HG03159 (cell line): Measurements from ENCODE around the gene COG1.
"Not testable (repeated sequence)": the region's sequence is repeated elsewhere in the genome, so short reads cannot be mapped to it uniquely, and the experiment has no call there.

Source experiments
- ATAC-seq: cut with Tn5 transposase; IDR thresholded peaks from one replicate; pipeline ENCODE4 v1.9.1; 2021; ENCODE audit warnings: mild to moderate bottlenecking, moderate library complexity; ENCODE audit not compliant: unreplicated experiment

Gene COG1, protein sequence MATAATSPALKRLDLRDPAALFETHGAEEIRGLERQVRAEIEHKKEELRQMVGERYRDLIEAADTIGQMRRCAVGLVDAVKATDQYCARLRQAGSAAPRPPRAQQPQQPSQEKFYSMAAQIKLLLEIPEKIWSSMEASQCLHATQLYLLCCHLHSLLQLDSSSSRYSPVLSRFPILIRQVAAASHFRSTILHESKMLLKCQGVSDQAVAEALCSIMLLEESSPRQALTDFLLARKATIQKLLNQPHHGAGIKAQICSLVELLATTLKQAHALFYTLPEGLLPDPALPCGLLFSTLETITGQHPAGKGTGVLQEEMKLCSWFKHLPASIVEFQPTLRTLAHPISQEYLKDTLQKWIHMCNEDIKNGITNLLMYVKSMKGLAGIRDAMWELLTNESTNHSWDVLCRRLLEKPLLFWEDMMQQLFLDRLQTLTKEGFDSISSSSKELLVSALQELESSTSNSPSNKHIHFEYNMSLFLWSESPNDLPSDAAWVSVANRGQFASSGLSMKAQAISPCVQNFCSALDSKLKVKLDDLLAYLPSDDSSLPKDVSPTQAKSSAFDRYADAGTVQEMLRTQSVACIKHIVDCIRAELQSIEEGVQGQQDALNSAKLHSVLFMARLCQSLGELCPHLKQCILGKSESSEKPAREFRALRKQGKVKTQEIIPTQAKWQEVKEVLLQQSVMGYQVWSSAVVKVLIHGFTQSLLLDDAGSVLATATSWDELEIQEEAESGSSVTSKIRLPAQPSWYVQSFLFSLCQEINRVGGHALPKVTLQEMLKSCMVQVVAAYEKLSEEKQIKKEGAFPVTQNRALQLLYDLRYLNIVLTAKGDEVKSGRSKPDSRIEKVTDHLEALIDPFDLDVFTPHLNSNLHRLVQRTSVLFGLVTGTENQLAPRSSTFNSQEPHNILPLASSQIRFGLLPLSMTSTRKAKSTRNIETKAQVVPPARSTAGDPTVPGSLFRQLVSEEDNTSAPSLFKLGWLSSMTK

DNA sequence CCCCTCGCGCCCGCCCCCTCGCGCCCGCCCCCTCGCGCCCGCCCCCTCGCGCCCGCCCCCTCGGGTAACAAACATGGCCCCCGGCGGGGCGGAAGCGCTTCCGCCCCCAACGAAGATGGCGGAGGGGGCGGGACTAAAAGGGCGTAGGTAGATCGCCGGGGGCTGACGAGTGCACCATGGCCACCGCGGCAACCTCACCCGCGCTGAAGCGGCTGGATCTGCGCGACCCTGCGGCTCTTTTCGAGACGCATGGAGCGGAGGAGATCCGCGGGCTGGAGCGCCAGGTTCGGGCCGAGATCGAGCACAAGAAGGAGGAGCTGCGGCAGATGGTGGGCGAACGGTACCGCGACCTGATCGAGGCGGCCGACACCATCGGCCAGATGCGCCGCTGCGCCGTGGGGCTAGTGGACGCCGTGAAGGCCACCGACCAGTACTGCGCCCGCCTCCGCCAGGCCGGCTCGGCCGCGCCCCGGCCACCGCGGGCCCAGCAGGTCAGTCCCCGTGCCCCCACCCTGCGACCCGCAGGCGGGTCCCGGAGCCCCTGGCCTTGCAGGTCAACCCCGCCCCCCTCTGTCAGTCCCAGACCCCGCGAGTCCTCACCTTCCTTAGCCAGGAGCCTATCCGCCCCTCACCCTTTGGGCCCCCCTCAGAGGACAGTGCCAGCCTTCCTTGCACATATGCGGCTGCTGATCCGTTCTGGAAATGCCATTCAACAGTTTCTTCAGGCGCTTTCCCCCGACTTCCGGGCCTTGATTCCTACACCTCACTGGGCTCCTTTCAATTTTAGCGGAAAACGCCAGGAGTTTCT, at the start of gene COG1:
Gene COG1 (plus strand): TSS at position 162 of the 808 bp plus-strand sequence. CDS start 15 bp downstream, at position 177.
- peak; percentile 64 for ATAC-seq

DNA sequence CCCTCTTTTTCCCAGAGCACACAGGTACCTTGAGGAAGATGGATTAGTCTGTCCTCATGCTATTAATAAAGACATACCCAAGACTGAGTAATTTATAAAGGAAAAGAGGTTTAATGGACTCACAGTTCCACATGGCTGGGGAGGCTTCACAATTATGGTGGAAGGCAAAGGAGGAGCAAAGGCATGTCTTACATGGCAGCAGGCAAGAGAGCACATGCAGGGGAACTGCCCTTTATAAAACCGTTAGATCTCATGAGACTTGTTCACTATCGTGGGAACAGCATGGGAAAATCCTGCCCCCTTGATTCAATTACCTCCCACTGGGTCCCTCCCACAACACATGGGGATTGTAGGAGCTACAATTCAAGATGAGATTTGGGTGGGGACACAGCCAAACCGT, 48.6 kb upstream of the COG1 start:
- ATAC-seq = not testable (repeated sequence)

GRCh38 chr17:73145641-73146040, 47.2 kb upstream of the COG1 start:
- ATAC-seq = no peak

DNA sequence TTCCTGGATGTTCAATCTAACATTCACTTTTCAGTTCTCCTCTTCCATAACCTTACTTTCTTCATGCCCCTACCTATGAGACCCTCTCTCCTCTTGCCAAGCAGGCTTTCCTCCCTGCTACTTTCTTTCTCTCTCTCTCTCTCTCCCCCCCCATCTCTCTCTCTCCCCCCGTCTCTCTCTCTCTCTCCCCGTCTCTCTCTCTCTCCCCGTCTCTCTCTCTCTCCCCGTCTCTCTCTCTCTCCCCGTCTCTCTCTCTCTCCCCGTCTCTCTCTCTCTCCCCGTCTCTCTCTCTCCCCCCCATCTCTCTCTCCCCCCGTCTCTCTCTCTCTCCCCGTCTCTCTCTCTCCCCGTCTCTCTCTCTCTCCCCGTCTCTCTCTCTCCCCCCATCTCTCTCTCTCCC, 45.1 kb upstream of the COG1 start:
- not testable (repeated sequence) for ATAC-seq

- no peak for ATAC-seq
Measured at GRCh38 chr17:73148540-73149334, 44.1 kb upstream of the COG1 start.

DNA sequence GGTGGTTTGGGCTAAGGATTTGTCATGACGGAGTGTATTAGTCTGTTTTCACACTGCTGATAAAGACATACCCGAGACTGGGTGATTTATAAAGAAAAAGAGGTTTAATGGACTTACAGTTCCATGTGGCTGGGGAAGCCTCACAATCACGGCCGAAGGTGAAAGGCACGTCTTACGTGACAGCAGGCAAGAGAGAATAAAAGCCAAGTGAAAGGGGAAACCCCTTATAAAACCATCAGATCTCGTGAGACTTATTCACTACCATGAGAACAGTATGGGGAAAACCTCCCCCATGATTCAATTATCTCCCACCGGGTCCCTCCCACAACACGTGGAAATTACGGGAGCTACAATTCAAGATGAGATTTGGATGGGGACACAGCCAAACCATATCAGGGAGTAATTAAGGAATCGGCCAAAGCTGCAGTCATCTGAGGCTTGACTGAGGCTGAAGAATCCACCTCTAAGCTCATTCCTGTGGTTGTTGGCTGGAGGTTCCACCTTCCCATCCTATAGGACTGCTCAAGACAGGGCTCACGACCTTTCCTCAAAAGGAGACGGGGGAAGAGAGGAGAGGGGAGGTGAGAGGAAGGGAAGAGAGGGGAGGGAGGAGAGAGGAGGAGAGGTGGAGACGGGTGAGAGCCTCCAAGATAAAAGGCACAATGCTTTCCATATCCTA, 42.1 kb upstream of the COG1 start:
- not testable (repeated sequence) for ATAC-seq

- no peak for ATAC-seq
Measured at GRCh38 chr17:73151916-73152632, 40.8 kb upstream of the COG1 start.

- peak; percentile 8 for ATAC-seq
Measured at GRCh38 chr17:73155410-73156165, 37.3 kb upstream of the COG1 start.

GRCh38 chr17:73156166-73156840, 36.6 kb upstream of the COG1 start:
- peak; percentile 78 for ATAC-seq

GRCh38 chr17:73156887-73157520, 35.9 kb upstream of the COG1 start:
- no peak for ATAC-seq

- ATAC-seq = no peak
Measured at GRCh38 chr17:73157521-73157890, 35.3 kb upstream of the COG1 start.

DNA sequence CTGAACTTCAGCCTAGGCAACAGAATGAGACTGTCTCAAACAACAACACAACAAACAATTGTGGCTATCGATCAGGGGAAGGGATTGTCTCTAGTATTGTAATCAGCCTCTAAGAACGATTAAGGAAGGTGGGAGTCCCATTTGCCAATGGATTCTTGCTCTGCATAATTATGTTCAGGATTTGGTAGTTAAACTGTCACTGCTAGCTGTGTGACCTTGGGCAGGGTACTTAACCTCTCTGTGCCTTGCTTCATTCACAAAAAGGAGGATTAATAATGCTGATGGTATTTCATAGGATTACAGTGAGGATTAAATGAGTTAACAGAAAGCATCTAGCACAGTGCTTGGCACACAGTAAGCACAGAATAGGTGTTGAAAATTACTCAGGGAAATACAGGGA, 34.7 kb upstream of the COG1 start:
- no peak for ATAC-seq

DNA sequence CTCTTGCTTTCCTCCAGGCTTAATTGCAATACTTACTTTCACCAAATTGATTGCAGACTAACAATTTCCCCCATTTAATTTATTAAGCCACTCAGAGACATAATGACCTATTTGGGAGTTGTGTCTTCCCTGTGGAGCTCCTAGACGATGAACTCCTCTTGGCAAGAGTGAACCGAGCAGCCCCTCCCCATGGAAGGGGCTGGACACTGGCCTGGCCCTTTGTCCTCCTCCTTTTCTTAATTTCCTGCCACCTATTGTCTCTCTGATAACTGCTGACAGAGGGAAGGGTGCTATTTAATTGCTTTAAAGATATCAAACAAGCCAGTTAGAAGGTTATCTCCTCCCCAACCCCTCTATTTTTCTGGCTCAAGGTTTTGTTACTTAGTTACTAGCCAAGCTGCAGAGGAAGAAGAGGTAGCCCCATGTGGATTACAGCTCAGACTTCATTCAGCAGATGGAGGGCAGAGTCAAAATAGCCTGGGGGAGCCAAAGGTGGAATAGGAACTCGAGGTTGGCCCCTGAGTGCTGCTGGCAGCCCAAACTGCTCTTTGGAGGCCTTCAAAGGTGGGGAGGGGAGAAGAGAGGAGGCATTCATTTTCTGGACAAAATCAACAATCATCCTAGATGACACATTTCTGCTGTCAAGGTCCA, 31.8 kb upstream of the COG1 start:
- no peak for ATAC-seq

DNA sequence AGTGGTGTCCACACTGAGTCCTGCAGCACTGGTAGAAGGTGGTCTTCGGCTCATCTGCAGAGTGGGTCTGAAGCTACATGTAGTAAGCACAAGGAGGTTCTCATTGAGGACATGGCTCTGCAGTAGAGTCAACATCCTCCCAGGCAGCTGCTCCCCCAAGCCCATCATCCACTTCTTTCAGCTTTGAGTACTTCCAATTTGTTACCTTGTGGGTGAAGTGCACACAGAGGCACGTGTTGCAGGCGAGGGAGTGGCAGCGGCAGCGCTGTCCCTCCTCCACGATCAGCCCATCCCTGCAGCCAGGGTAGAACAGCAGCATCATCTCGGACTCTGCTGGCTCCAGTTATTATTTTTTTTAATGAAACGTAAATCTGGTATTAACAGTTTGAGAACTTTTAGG, 29.8 kb upstream of the COG1 start:
- ATAC-seq = no peak

DNA sequence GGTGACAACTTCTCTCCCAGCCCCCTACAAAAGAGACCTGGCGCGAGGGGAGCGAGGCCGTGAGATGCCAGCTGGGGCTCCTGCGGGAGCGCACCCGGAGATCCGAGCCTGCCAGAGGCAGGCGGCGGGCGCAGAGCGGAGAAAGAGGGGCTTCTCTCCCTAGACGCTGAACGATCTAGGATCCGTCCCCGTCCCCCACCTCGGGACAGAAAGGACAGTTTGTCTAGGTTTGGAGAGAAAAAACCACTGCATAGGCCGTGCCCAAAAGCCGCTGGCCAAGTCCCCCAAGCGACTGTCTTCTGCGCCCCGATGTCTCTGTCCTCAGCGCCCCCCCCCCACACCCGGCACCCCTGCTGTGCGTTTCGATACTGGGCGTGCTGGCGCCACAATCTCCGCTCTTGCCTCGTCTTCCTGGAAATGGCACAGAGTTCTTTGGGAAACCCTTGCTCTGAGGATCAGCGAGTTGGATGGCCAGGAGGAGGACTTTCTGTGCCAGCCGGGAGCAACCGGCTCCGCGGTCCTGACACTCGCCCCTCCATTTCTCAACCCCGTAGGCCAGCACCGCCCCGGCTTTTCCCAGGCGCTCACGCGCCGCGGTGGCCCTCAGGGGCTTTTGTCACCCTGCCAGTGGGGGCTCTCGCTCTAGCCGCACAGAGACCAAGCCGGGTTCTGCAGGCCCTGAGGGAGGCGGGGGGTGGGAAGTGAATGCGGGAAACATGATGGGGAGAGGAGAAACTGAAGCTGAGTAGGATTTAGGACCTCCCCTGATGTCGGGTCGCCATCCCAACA, 27.0 kb upstream of the COG1 start:
- ATAC-seq = no peak
